Activated naive CD4-positive, alpha-beta T cell treated with anti-CD3 and anti-CD28 coated beads, Interleukin-2, amount 50 U/mL, for 24 hours (primary cell): ENCODE results near the gene COG1.

Experiments
- H3K27ac Mint-ChIP-seq: one replicate; pipeline ENCODE4 v1.8.0; 2021; ENCODE audit warnings: mild to moderate bottlenecking, mixed read lengths
- H3K27me3 Mint-ChIP-seq: one replicate; pipeline ENCODE4 v1.8.0; 2021; ENCODE audit warnings: mixed read lengths
- H3K36me3 Mint-ChIP-seq: one replicate; pipeline ENCODE4 v1.8.0; 2021; ENCODE audit warnings: mixed read lengths
- H3K4me1 Mint-ChIP-seq: one replicate; pipeline ENCODE4 v1.8.0; 2021; ENCODE audit warnings: mixed read lengths
- H3K4me3 Mint-ChIP-seq: one replicate; pipeline ENCODE4 v1.8.0; 2021; ENCODE audit warnings: mild to moderate bottlenecking, mixed read lengths
- H3K9me3 Mint-ChIP-seq: one replicate; pipeline ENCODE4 v1.8.0; 2021; ENCODE audit warnings: mixed read lengths

Gene COG1

DNA sequence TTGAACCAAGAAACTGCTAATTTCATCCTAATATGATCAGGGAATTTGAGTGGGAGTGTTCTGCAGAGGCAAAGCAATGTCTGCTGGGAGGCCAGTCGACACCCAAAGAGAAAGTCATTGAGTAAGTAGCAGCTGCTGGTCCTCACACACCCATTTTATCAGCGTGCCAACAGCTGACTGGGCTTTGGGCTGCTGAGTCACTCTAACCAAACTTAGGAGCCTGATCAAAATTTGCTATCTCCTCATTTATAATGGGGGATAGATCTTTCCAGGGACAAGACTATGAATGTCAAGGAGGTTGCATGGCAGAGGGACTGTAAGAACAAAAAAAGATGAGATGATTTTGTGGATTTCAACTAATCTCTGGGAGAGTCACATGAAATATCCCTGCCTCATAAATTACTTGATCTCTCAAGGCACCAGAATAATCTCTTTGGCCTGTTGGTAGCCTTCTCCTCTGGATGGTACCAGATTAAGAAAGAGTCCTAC is 35.9 kb downstream of the COG1 start:
- Mint-ChIP-seq H3K36me3 (peaks cover 2% of the 10 kb centered on the region), H3K27ac (peak overlapping the region; percentile 20), H3K27me3 (no peaks in the 10 kb centered on the region), H3K4me3 (peak overlapping the region; percentile 13), H3K9me3 (no peaks in the 10 kb centered on the region), H3K4me1 (peaks cover 72% of the 10 kb centered on the region)

DNA sequence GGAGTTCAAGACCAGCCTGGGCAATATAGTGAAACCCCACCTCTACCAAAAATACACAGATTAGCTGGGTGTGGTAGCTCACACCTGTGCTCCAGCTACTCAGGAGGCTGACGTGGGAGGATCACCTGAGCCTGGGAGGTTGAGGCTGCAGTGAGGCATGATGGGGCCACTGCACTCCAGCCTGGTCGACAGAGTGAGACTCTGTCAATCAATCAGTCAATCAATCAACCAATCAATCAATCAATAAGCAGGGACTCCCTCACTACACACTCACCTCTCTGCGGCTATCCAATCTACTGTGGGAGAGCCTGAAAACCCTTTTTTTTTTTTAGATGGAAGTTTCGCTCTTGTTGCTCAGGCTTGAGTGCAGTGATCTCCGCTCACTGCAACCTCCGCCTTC is 37.2 kb downstream of the COG1 start:
- Mint-ChIP-seq H3K4me3 (no peak overlapping the region), H3K4me1 (peaks cover 66% of the 10 kb centered on the region), H3K27me3 (no peaks in the 10 kb centered on the region), H3K9me3 (no peaks in the 10 kb centered on the region), H3K36me3 (peaks cover 2% of the 10 kb centered on the region), H3K27ac (no peak overlapping the region)

DNA sequence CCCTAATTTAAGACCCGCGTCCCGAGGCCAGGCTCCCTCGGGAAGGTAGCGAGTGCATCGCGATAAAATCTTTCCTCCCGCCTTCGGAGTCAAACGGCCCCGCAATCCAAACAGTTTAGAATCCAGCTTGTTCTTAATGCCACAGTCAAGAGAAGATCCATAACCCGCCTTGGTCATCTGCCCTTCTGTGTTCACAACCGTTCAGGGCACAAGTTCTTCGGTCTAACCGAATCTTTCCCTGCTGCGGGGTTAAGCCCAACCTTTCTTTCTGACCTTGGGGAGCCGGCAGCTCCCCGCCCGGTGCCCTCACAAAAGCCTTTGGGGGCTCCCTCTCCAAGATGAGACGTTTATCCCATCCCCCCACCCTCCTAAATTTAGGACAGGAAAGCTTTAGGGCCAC is 38.5 kb downstream of the COG1 start:
- H3K27me3 Mint-ChIP-seq, result no peaks in the 10 kb centered on the region
- peaks cover 10% of the 10 kb centered on the region for H3K36me3 Mint-ChIP-seq
- H3K27ac Mint-ChIP-seq, result peak overlapping the region; percentile 89
- peaks cover 69% of the 10 kb centered on the region for H3K4me1 Mint-ChIP-seq
- H3K9me3 Mint-ChIP-seq, result no peaks in the 10 kb centered on the region
- peak overlapping the region; percentile 91 for H3K4me3 Mint-ChIP-seq

DNA sequence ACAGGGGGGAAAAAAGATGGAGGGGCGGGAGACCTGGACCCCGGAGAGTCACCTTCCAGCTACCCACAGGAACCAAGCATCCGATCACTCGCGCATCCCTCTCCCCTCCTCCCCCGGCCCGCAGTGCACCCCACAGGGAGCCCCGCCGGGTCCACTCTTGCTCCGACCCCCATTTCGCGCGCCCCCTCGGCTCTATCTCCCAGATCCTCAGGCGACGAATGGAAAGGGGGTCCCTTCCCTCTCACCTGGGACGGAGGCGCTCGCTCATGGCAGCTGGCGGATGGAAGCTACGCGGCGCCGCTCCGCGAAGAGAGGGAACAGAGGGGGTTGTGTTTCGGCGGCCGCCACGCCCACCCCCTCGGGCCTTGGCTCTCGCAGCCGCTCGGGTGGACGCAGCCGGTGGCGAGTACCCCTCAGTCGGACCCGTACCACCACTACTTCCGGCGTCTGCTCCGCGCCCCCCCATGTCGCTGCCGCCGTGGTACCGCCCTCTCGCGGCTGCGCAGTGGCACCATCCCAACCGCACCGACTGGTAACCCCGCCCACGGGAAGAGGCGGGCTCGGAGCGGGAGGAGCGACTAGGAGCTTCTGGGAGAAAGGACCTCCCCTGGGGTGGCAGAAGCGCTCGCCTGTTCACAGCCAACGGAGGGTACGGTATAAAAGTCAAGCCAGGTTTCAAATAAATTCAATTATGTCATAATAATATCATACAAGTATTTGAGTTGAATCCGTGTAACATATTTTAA is 39.2 kb downstream of the COG1 start:
- peaks cover 66% of the 10 kb centered on the region for H3K4me1 Mint-ChIP-seq
- H3K27ac Mint-ChIP-seq, result peak overlapping the region; percentile 98
- peaks cover 7% of the 10 kb centered on the region for H3K36me3 Mint-ChIP-seq
- H3K9me3 Mint-ChIP-seq, result no peaks in the 10 kb centered on the region
- no peaks in the 10 kb centered on the region for H3K27me3 Mint-ChIP-seq
- peak overlapping the region; percentile 91 for H3K4me3 Mint-ChIP-seq

DNA sequence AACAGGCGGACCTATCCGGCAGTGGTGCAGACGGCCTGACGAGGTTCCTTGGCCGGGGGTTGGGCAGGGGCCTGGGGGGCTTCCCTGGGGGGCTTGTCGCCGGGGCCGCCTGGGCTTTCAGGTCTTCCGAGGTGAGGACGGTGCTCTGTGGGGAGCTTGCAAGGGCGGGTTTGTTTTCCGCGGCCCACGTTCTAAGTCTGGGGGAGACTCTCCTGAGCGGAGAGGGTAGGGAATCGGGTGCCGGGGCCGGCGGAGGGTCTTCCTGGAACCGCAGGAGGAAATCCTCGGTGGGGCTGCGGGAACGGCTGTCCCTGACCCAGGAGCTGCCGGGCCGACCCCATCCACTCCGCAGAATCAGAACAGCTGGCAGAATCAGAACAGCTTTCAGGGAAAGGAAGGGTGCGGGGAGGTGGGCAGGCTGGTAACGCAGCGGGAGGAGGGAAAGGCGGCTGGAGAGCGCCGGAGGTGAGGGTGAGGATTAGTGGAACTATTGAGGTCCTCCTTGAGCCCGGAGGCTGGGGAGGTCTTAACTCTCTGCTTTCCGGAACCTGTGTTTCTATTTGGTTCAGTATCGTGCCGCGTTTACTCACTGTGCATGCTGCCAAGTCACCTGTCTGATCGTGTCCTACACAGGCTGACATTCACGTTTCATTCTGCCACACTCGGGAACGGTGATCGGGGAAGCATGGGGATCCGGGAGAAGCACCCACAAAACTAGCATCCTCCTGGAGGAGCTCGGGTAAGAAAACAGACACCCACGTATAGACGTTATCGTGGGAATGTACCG is 39.9 kb downstream of the COG1 start:
- H3K27ac Mint-ChIP-seq, result peak overlapping the region; percentile 98
- no peaks in the 10 kb centered on the region for H3K27me3 Mint-ChIP-seq
- H3K4me1 Mint-ChIP-seq, result peaks cover 66% of the 10 kb centered on the region
- H3K4me3 Mint-ChIP-seq, result peak overlapping the region; percentile 91
- no peaks in the 10 kb centered on the region for H3K9me3 Mint-ChIP-seq
- H3K36me3 Mint-ChIP-seq, result peaks cover 7% of the 10 kb centered on the region

DNA sequence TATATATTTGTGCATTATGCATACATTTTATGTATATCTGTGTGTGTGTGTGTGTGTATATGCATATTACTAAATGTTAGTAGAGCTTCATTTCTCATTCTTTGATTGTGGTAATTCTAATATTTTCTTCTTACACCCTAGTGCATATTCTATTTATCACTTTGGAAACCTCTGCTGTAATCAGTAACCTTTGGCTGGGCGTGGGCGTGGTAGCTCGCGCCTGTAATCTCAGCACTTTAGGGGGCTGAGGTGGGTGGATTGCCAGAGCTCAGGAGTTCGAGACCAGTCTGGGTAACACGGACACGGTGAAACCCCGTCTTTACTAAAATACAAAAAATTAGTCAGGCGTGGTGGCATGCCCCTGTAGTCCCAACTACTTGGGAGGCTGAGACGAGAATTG is 41.9 kb downstream of the COG1 start:
- H3K4me1 Mint-ChIP-seq, result peaks cover 65% of the 10 kb centered on the region
- H3K4me3 Mint-ChIP-seq, result no peak overlapping the region
- H3K9me3 Mint-ChIP-seq, result no peaks in the 10 kb centered on the region
- peaks cover 9% of the 10 kb centered on the region for H3K36me3 Mint-ChIP-seq
- no peaks in the 10 kb centered on the region for H3K27me3 Mint-ChIP-seq
- no peak overlapping the region for H3K27ac Mint-ChIP-seq

DNA sequence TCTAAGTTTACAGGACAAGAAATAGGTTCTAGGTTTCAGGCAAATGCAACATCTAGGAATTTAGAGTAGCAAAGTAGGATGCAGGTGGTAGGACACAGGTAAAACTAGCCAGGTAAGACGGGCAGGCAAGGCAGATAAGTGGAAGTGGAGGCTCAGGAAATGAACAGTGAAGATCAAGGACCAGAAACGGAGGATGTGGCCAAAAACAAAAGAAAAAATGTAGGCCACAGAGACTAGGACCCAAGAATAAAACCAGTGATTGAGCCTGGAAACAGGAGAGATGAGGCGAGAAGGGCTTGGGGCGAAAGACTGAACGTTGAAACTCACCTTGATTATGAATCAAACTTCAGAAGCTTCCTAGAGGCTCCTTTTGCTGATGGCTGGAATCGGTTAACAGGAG is 44.9 kb downstream of the COG1 start:
- Mint-ChIP-seq H3K27me3 (no peaks in the 10 kb centered on the region), H3K27ac (peak overlapping the region; percentile 67), H3K36me3 (peaks cover 14% of the 10 kb centered on the region), H3K4me1 (peaks cover 63% of the 10 kb centered on the region), H3K9me3 (no peaks in the 10 kb centered on the region), H3K4me3 (peak overlapping the region; percentile 31)

DNA sequence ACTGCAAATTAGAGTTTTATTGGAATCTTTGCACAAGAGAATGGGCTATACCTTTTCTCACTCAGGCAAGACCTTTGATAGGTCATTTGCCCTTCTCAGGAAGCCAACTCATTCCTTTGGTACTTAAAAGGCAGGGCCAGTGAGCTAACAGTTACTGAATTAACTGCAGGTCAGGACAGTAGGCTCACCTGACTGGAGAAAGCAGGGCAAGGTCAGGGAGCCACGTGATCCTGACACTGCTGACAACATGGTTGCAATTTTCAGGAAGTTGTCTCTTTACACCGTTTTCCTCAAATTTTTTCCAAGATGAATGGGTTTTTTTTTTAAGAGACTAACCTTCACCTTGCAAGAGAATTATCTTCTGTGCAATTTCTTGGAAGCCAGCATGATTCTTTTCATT is 47.7 kb downstream of the COG1 start:
- peaks cover 47% of the 10 kb centered on the region for H3K4me1 Mint-ChIP-seq
- no peak overlapping the region for H3K27ac Mint-ChIP-seq
- no peaks in the 10 kb centered on the region for H3K27me3 Mint-ChIP-seq
- no peaks in the 10 kb centered on the region for H3K9me3 Mint-ChIP-seq
- no peak overlapping the region for H3K4me3 Mint-ChIP-seq
- H3K36me3 Mint-ChIP-seq, result peaks cover 14% of the 10 kb centered on the region

DNA sequence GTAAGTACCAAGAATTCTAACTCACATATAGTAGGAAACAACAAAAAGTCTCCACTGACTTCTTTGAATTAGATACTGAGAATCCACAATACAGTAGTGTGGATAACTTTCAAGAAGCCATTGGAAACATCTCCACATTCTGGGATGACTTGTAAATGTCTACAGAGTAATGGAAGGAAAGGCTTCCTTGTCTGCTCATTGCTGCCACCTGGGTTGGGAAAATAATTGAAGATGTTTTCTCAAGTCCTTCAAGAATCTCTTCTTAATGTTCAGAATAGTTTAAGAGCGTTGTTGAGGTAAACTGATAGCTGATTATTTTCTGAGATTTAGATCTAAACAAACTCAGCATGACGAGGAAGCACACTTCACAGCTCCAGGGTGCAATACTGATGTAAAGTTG is 54.9 kb downstream of the COG1 start:
- H3K9me3 Mint-ChIP-seq, result no peaks in the 10 kb centered on the region
- no peak overlapping the region for H3K4me3 Mint-ChIP-seq
- H3K36me3 Mint-ChIP-seq, result peaks cover 3% of the 10 kb centered on the region
- no peaks in the 10 kb centered on the region for H3K4me1 Mint-ChIP-seq
- H3K27ac Mint-ChIP-seq, result no peak overlapping the region
- no peaks in the 10 kb centered on the region for H3K27me3 Mint-ChIP-seq

DNA sequence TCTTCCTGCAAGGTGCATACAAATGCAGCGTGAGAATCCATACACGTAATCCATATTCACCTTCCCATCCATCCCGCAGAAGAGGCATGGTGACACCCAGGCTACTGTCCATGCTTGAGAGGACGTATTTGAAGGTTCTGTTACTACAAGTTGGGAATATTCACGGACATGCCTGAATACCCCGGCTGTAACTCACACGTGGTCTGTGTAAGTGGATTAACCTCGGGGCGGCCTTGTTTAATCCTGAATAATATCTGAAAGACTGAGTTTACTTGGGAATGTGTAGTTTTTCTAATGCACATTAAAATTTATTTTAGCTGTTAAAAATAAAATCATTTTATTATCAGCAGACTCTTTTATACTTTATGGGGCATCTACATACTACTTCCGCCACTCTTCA is 55.7 kb downstream of the COG1 start:
- Mint-ChIP-seq H3K4me3 (no peak overlapping the region), H3K4me1 (no peaks in the 10 kb centered on the region), H3K9me3 (no peaks in the 10 kb centered on the region), H3K36me3 (peaks cover 3% of the 10 kb centered on the region), H3K27ac (no peak overlapping the region), H3K27me3 (no peaks in the 10 kb centered on the region)

DNA sequence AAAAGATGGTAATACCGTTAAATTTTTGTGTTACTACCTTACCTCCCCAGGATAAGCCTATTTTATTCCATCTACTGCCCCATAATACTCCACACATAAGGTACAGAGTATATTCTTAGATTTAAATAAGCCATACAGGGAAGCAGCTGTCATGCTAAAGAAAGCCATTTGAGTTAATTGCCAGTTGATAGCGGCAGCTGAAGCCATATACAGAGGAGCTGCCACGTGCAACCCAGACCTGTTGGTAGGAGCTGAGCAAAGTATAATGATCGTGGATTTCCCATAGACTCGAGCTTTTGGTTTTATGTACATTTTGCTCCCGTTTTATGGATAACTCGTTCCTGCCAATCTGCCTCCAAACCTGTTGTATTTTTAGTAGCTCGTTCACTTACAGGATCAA is 56.8 kb downstream of the COG1 start:
- H3K4me1 Mint-ChIP-seq, result no peaks in the 10 kb centered on the region
- H3K4me3 Mint-ChIP-seq, result no peak overlapping the region
- peaks cover 2% of the 10 kb centered on the region for H3K36me3 Mint-ChIP-seq
- H3K9me3 Mint-ChIP-seq, result no peaks in the 10 kb centered on the region
- H3K27ac Mint-ChIP-seq, result no peak overlapping the region
- no peaks in the 10 kb centered on the region for H3K27me3 Mint-ChIP-seq

DNA sequence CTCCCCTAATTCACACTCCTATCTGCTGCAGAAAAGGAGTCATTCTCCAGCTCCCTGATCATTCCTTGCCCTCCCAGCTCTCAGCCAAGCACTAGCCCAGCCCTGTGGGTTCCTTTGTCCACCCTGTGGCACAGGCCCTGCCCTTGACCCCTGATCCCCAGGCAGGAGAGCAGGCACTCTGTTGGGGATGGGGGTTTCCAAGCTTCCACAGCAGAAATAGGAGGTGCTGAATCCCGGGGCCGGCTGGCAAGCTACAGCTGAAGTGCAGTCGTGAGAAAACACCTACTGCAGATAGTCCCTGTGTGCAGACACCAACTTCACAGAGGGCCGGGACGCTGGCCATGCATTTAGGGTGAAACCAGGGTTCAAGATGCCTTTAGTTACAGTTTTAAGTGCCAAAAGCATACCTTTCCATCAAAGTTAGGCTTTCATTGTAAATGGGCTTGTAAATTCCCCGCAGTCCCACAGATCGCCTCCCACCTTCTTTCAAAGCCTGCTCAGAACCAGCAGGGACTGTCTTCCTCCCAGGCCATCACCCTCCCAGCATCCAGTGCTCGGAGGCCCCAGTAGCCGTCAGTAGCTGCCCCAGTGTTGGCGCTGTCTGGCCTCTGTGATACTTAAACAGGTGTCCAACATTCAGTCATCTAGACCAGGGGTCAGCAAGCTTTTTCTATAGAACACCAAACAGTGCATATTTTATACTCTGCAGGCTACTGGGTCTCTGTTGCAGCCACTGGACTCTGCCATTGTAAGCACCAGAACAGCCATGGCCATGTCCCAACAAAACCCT is 58.2 kb downstream of the COG1 start:
- peak overlapping the region; percentile 39 for H3K27ac Mint-ChIP-seq
- no peaks in the 10 kb centered on the region for H3K27me3 Mint-ChIP-seq
- H3K36me3 Mint-ChIP-seq, result peaks cover 2% of the 10 kb centered on the region
- H3K4me1 Mint-ChIP-seq, result no peaks in the 10 kb centered on the region
- H3K9me3 Mint-ChIP-seq, result no peaks in the 10 kb centered on the region
- no peak overlapping the region for H3K4me3 Mint-ChIP-seq

DNA sequence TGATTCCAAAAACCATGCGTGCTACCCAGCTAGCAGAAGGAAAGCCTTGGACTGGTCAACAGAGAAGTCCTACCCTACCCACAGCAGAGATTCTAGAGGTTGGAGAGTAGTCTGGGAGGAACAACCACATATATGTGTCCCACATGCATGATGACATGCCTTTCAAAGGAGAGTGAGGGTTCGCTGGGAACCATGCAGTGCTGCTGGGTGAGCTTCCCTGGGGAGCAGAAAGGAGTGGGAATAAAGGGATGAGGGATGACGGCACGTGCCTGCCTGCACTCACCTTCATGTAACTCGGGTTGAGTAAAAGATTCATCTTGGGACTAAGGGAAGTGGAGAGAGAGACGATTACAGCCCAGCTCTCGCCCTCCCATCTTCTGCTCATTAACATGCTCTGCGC is 59.0 kb downstream of the COG1 start:
- no peaks in the 10 kb centered on the region for H3K4me1 Mint-ChIP-seq
- no peaks in the 10 kb centered on the region for H3K9me3 Mint-ChIP-seq
- no peak overlapping the region for H3K27ac Mint-ChIP-seq
- H3K4me3 Mint-ChIP-seq, result no peak overlapping the region
- H3K27me3 Mint-ChIP-seq, result no peaks in the 10 kb centered on the region
- H3K36me3 Mint-ChIP-seq, result no peaks in the 10 kb centered on the region

DNA sequence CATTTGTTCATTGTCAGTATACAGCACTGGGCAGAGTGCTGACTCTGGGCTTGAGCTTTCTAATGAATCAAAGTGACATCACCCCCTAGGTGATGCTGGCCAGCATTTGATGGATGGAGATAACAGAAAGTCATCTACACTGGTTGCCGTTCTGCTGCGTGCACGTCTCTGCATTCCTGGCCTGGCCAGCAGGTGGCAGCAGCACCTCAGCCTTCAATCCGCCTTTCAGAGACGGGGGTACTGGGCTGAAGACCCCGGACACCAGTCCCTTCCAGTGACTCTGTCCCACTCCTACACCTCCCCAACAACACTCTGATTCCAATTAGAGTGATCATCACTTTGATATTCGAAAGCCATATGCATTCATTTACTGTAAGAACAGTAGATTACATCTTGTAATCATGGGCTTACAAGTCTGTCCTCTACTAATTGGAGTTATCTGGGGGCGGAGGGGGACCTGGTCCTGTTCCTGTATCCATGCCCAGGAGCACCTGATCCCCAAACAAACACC is 62.9 kb downstream of the COG1 start:
- H3K36me3 Mint-ChIP-seq, result no peaks in the 10 kb centered on the region
- H3K4me3 Mint-ChIP-seq, result no peak overlapping the region
- H3K9me3 Mint-ChIP-seq, result no peaks in the 10 kb centered on the region
- no peaks in the 10 kb centered on the region for H3K4me1 Mint-ChIP-seq
- H3K27ac Mint-ChIP-seq, result no peak overlapping the region
- no peaks in the 10 kb centered on the region for H3K27me3 Mint-ChIP-seq

DNA sequence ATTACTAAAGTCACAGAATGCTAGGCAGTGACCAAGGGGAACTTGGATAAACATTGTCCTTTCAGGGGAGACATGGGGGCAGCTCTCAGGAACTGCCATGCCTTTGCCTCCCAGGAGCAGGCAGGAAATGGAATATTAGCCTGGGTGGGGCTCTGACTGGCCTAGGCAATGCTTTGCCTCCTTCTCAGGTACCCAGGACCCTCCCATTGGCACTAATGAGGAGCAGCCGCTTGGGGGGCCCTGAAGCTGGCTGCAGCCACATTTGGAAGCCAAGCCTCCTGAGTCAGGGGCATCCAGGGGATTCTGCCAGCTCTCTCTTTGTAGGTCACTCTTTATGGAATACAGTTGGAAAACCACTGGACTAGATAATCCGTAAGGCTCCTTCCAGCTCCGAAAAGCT is 63.4 kb downstream of the COG1 start:
- Mint-ChIP-seq H3K36me3 (no peaks in the 10 kb centered on the region), H3K4me1 (no peaks in the 10 kb centered on the region), H3K27ac (no peak overlapping the region), H3K9me3 (no peaks in the 10 kb centered on the region), H3K27me3 (no peaks in the 10 kb centered on the region), H3K4me3 (no peak overlapping the region)
